GM23338 (cell line): ENCODE results near the gene SYVN1.

Source experiments
- CREB1 ChIP-seq: fragments of 250-450 bp; sonication (Bioruptor Pico); IDR thresholded peaks from 2 replicates; pipeline ENCODE4 v1.5.0; 2020; ENCODE audit warnings: low read depth, mild to moderate bottlenecking, moderate library complexity
- EZH2 ChIP-seq: fragments of 200-600 bp; sonication (generic); IDR thresholded peaks from one replicate; pipeline ENCODE4 v1.8.0; 2017; ENCODE audit warnings: antibody characterized with exemption, mild to moderate bottlenecking, low read depth; ENCODE audit not compliant: unreplicated experiment
- EZH2phosphoT487 ChIP-seq: fragments of 200-600 bp; sonication (generic); IDR thresholded peaks from one replicate; pipeline ENCODE4 v1.8.1; 2018; ENCODE audit warnings: antibody characterized with exemption; ENCODE audit not compliant: unreplicated experiment
- JUNB ChIP-seq: IDR thresholded peaks from one replicate; pipeline ENCODE4 v1.6.1; 2016; ENCODE audit warnings: antibody characterized with exemption; ENCODE audit not compliant: unreplicated experiment
- POLR2AphosphoS5 ChIP-seq: IDR thresholded peaks from 2 replicates; pipeline ENCODE4 v1.6.1; 2016; ENCODE audit warnings: antibody characterized with exemption, low read depth
- STAT1 ChIP-seq: IDR thresholded peaks from one replicate; pipeline ENCODE4 v1.6.1; 2016; ENCODE audit warnings: antibody characterized with exemption; ENCODE audit not compliant: unreplicated experiment
- ZNF114 ChIP-seq: fragments of 250-450 bp; sonication (Bioruptor Pico); IDR thresholded peaks from 2 replicates; pipeline ENCODE4 v1.5.0; 2020; ENCODE audit warnings: mild to moderate bottlenecking, moderate library complexity
- ZNF331 ChIP-seq: fragments of 250-450 bp; sonication (Bioruptor Pico); IDR thresholded peaks from 2 replicates; pipeline ENCODE4 v1.5.0; 2020; ENCODE audit warnings: low read depth, mild to moderate bottlenecking, moderate library complexity
- TF ChIP-seq, protein P1 (sequence below), 2 experiments: fragments of 200-600 bp in 1 of 2; sonication (generic) in 1 of 2; conservative IDR thresholded peaks; 2 replicates each; pipeline versions ENCODE4 v1.5.1 to v1.6.1; 2016 to 2017; ENCODE audit warnings: antibody characterized with exemption in 2 of 2, low read depth in 2 of 2, mild to moderate bottlenecking in 2 of 2, moderate library complexity in 1 of 2
- TF ChIP-seq, protein P2 (sequence below): IDR thresholded peaks from one replicate; pipeline ENCODE4 v1.6.1; 2018; ENCODE audit warnings: antibody characterized with exemption; ENCODE audit not compliant: unreplicated experiment
- TF ChIP-seq, protein P3 (sequence below): IDR thresholded peaks from 2 replicates; pipeline ENCODE4 v1.6.1; 2016; ENCODE audit warnings: antibody characterized with exemption

DNA sequence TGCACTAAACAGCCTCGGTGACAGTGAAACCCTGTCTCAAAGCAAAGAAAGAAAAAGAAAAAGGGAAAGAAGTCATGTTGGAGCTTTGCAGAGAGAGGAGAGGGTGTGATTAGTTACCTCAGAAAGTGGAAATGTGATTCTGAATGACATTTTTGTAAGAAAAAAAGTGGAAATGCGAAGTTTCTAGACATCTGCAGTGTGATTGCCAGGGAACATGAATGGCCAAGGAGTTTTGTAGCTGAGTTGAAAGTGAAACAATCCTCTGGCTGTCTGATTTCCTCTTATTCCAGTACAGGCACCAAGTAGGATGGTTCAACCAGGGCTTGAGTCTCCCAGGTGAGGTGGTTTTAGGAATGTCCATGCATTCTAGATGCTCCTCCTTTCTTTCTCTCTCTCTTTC lies 17.8 kb upstream of the SYVN1 start:
- TF ChIP-seq, protein P1, sequence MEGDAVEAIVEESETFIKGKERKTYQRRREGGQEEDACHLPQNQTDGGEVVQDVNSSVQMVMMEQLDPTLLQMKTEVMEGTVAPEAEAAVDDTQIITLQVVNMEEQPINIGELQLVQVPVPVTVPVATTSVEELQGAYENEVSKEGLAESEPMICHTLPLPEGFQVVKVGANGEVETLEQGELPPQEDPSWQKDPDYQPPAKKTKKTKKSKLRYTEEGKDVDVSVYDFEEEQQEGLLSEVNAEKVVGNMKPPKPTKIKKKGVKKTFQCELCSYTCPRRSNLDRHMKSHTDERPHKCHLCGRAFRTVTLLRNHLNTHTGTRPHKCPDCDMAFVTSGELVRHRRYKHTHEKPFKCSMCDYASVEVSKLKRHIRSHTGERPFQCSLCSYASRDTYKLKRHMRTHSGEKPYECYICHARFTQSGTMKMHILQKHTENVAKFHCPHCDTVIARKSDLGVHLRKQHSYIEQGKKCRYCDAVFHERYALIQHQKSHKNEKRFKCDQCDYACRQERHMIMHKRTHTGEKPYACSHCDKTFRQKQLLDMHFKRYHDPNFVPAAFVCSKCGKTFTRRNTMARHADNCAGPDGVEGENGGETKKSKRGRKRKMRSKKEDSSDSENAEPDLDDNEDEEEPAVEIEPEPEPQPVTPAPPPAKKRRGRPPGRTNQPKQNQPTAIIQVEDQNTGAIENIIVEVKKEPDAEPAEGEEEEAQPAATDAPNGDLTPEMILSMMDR (conservative IDR thresholded peaks at IDR 0.05; ENCODE audit: low read depth in 2 of 2): no peak
- no peak for TF ChIP-seq POLR2AphosphoS5
- TF ChIP-seq JUNB: no peak
- no peak for TF ChIP-seq CREB1 (CRISPR knock-in tag)
- TF ChIP-seq, protein P2, sequence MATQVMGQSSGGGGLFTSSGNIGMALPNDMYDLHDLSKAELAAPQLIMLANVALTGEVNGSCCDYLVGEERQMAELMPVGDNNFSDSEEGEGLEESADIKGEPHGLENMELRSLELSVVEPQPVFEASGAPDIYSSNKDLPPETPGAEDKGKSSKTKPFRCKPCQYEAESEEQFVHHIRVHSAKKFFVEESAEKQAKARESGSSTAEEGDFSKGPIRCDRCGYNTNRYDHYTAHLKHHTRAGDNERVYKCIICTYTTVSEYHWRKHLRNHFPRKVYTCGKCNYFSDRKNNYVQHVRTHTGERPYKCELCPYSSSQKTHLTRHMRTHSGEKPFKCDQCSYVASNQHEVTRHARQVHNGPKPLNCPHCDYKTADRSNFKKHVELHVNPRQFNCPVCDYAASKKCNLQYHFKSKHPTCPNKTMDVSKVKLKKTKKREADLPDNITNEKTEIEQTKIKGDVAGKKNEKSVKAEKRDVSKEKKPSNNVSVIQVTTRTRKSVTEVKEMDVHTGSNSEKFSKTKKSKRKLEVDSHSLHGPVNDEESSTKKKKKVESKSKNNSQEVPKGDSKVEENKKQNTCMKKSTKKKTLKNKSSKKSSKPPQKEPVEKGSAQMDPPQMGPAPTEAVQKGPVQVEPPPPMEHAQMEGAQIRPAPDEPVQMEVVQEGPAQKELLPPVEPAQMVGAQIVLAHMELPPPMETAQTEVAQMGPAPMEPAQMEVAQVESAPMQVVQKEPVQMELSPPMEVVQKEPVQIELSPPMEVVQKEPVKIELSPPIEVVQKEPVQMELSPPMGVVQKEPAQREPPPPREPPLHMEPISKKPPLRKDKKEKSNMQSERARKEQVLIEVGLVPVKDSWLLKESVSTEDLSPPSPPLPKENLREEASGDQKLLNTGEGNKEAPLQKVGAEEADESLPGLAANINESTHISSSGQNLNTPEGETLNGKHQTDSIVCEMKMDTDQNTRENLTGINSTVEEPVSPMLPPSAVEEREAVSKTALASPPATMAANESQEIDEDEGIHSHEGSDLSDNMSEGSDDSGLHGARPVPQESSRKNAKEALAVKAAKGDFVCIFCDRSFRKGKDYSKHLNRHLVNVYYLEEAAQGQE: no peak
- no peak for TF ChIP-seq EZH2
- TF ChIP-seq EZH2phosphoT487: no peak
- TF ChIP-seq ZNF331: no peak
- TF ChIP-seq, protein P3, sequence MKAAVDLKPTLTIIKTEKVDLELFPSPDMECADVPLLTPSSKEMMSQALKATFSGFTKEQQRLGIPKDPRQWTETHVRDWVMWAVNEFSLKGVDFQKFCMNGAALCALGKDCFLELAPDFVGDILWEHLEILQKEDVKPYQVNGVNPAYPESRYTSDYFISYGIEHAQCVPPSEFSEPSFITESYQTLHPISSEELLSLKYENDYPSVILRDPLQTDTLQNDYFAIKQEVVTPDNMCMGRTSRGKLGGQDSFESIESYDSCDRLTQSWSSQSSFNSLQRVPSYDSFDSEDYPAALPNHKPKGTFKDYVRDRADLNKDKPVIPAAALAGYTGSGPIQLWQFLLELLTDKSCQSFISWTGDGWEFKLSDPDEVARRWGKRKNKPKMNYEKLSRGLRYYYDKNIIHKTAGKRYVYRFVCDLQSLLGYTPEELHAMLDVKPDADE: no peak
- no peak for TF ChIP-seq ZNF114 (CRISPR knock-in tag)
- TF ChIP-seq STAT1: no peak
